Measurements from ENCODE around the gene C4BPA.

GRCh38 chr1:207056673-207057072 is 47.4 kb upstream of the C4BPA start:
- no peak for TF ChIP-seq SIN3A (IDR thresholded peaks at IDR 0.05; ENCODE audit: borderline replicate concordance, insufficient read depth, low read length)
- TF ChIP-seq POLR2AphosphoS5 (IDR thresholded peaks at IDR 0.05; ENCODE audit: low read depth, low read length), result no peak
- no peak for TF ChIP-seq TAF1 (IDR thresholded peaks at IDR 0.05; ENCODE audit: borderline replicate concordance, insufficient read depth, low read length)
- TF ChIP-seq REST (IDR thresholded peaks at IDR 0.05; ENCODE audit: insufficient read depth in 1 of 2, low read depth in 2 of 2, low read length in 2 of 2), result no peak
- TF ChIP-seq FOXP2 (optimal IDR thresholded peaks at IDR 0.05; ENCODE audit: borderline replicate concordance, extremely low read depth, extremely low read length, insufficient read depth), result no peak

Data from PFSK-1 (cell line).